Colonic mucosa (tissue), 4 donors: ENCODE data around the gene SIGLEC14. TPM values are rescaled to one million over a fixed set of nuclear protein-coding genes. Genes with fewer than 3 reads are reported as not detected.

ENCODE experiments used
- DNase-seq: peaks from one replicate; pipeline ENCODE4 v3.0.0-alpha.2; 2020
- H3K27ac ChIP-seq: fragments of 200-600 bp; one replicate; pipeline ENCODE4 v1.8.0; 2021
- H3K27me3 ChIP-seq: fragments of 200-600 bp; one replicate; pipeline ENCODE4 v1.8.0; 2021
- H3K36me3 ChIP-seq: fragments of 200-600 bp; one replicate; pipeline ENCODE4 v1.8.0; 2021
- H3K4me1 ChIP-seq: fragments of 200-600 bp; one replicate; pipeline ENCODE4 v1.8.0; 2021; ENCODE audit warnings: mild to moderate bottlenecking
- H3K4me3 ChIP-seq: fragments of 200-600 bp; one replicate; pipeline ENCODE4 v1.8.0; 2021
- H3K9ac ChIP-seq, 2 donors: one replicate each; pipeline ENCODE4 v1.7.0; 2013; ENCODE audit warnings: control low read depth in 2 of 2, low read depth in 2 of 2, low read length in 2 of 2
- H3K9me3 ChIP-seq: fragments of 200-600 bp; one replicate; pipeline ENCODE4 v1.8.0; 2021
- CTCF ChIP-seq: fragments of 200-600 bp; IDR thresholded peaks from one replicate; pipeline ENCODE4 v1.8.0; 2022; ENCODE audit warnings: antibody characterized with exemption, mild to moderate bottlenecking
- intact Hi-C: fragments of 100-400 bp; cut with DNase I; formaldehyde crosslinking; loops from one replicate; pipeline ENCODE4 v1.14.1; 2022
- total RNA-seq, 2 donors: library from RNA; stranded (reverse); fragmentation: NEBNext Ultra II Directional in 1 of 2; extraction: Animal tissue kit (Norgen Biotek cat#: 25700) in 1 of 2; gene quantifications; one replicate each; pipeline ENCODE4 v1.2.1, GENCODE V29; 2021
- donor health status: healthy.
- donor health status: DM: no; HTN: no; CAD: no.
- donor health status: DM: no; HTN: no; CAD: no.

SIGLEC14 gene
- total RNA-seq, 2 donors from 2014 or later: 1.1 to 1.5 TPM

DNA sequence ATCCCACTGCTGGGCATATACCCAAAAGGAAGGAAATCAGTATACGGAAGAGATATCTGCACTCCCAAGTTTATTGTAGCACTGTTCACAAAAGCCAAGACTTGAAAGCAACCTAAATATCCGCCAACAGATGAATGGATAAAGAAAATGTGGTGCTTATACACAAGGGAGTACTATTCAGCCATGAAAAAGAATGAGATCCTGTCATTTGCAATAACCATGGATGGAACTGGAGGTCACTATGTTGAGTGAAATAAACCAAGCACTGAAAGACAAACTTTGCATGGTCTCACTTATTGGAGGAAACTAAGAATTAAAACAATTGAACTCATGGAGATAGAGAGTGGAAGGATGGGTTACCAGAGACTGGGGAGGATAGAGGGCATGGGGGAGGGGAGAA is 6.5 kb upstream of the SIGLEC14 start:
- H3K36me3 ChIP-seq: no peaks in the 10 kb centered on the region
- no peak overlapping the region for H3K27ac ChIP-seq
- no peaks in the 10 kb centered on the region for H3K4me1 ChIP-seq
- H3K27me3 ChIP-seq: no peaks in the 10 kb centered on the region
- no peaks in the 10 kb centered on the region for H3K9me3 ChIP-seq
- intact Hi-C loops: loop anchor here (10.0 kb wide), 1 partner anchor 122 kb away; no protein-coding TSS in a partner anchor
- no peak overlapping the region for H3K9ac ChIP-seq
- H3K4me3 ChIP-seq: no peak overlapping the region
- TF ChIP-seq CTCF: no peak
- no peak for DNase-seq

GRCh38 chr19:51652266-51652665 is 5.6 kb upstream of the SIGLEC14 start:
- DNase-seq: no peak
- intact Hi-C loops: loop anchor here (10.0 kb wide), 1 partner anchor 123 kb away; no protein-coding TSS in a partner anchor
- H3K36me3 ChIP-seq: no peaks in the 10 kb centered on the region
- no peaks in the 10 kb centered on the region for H3K4me1 ChIP-seq
- no peaks in the 10 kb centered on the region for H3K9me3 ChIP-seq
- H3K9ac ChIP-seq: no peak overlapping the region
- H3K27ac ChIP-seq: no peak overlapping the region
- no peaks in the 10 kb centered on the region for H3K27me3 ChIP-seq
- no peak for TF ChIP-seq CTCF
- H3K4me3 ChIP-seq: no peak overlapping the region

DNA sequence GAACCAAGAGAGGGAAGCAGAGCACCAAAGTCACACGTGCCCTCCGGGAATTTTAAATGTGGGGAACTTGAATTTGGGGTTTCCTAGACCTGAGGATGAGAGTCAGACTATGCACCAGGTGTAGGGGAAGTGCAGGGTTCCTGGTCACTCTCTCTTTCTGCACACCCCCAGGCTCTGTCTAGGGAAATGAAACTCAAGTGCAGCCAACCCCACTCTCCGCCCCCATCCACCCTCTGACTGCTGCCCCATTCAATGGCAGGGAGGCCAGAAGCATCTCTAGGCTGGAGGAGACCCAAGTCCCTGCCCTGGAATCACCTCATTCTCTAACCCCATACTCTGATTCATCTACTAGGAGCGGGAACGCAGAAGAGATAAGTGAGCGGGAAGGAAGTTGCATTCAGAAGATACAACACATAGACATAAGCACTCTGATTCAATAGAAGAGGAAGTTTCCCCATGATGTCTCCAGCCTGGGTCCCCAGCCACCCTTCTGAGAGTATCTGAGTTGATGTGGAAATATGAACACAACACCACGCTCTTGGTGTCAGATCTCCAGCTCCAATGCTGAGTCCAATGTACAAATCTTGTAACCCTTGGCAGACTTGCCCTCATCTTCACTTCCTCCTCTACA is 4.7 kb upstream of the SIGLEC14 start:
- DNase-seq: no peak
- Histone ChIP-seq H3K9me3 (no peaks in the 10 kb centered on the region), H3K9ac (no peak overlapping the region), H3K4me1 (no peaks in the 10 kb centered on the region), H3K27ac (no peak overlapping the region), H3K4me3 (no peak overlapping the region), H3K27me3 (no peaks in the 10 kb centered on the region), H3K36me3 (no peaks in the 10 kb centered on the region)
- intact Hi-C loops: loop anchor here (10.0 kb wide), 1 partner anchor 123 kb away; no protein-coding TSS in a partner anchor
- no peak for TF ChIP-seq CTCF

- H3K27ac ChIP-seq: no peak overlapping the region
- no peaks in the 10 kb centered on the region for H3K4me1 ChIP-seq
- no peak for TF ChIP-seq CTCF
- DNase-seq: no peak
- H3K9me3 ChIP-seq: no peaks in the 10 kb centered on the region
- H3K4me3 ChIP-seq: no peak overlapping the region
- intact Hi-C loops: no loop called here
- H3K9ac ChIP-seq: no peak overlapping the region
- no peaks in the 10 kb centered on the region for H3K36me3 ChIP-seq
- H3K27me3 ChIP-seq: no peaks in the 10 kb centered on the region
Measured at GRCh38 chr19:51647318-51647717, 693 bp upstream of the SIGLEC14 start.

- Histone ChIP-seq H3K27me3 (no peaks in the 10 kb centered on the region), H3K4me3 (no peak overlapping the region), H3K36me3 (no peaks in the 10 kb centered on the region), H3K9me3 (no peaks in the 10 kb centered on the region), H3K9ac (no peak overlapping the region), H3K4me1 (no peaks in the 10 kb centered on the region), H3K27ac (no peak overlapping the region)
- no peak for TF ChIP-seq CTCF
- intact Hi-C loops: no loop called here
- no peak for DNase-seq
Measured at GRCh38 chr19:51644636-51645271, 1.9 kb downstream of the SIGLEC14 start.
